IPS-15b (cell line): ENCODE results near the gene MMP19.

Experiments
- H3K27me3 ChIP-seq: one replicate; pipeline ENCODE4 v1.6.1; 2013; ENCODE audit warnings: low read length; ENCODE audit not compliant: control insufficient read depth, insufficient read depth
- H3K36me3 ChIP-seq: one replicate; pipeline ENCODE4 v1.6.1; 2013; ENCODE audit warnings: low read length; ENCODE audit not compliant: control insufficient read depth, insufficient read depth
- H3K4me1 ChIP-seq: one replicate; pipeline ENCODE4 v1.6.1; 2013; ENCODE audit warnings: mild to moderate bottlenecking, low read length; ENCODE audit not compliant: control insufficient read depth, insufficient read depth
- H3K4me3 ChIP-seq: one replicate; pipeline ENCODE4 v1.5.1; 2013; ENCODE audit warnings: low read depth, low read length
- H3K9ac ChIP-seq: one replicate; pipeline ENCODE4 v1.6.1; 2013; ENCODE audit warnings: low read depth, mild to moderate bottlenecking, low read length
- H3K9me3 ChIP-seq: one replicate; pipeline ENCODE4 v1.6.1; 2013; ENCODE audit warnings: mild to moderate bottlenecking, low read length; ENCODE audit not compliant: control insufficient read depth, insufficient read depth

MMP19 gene

DNA sequence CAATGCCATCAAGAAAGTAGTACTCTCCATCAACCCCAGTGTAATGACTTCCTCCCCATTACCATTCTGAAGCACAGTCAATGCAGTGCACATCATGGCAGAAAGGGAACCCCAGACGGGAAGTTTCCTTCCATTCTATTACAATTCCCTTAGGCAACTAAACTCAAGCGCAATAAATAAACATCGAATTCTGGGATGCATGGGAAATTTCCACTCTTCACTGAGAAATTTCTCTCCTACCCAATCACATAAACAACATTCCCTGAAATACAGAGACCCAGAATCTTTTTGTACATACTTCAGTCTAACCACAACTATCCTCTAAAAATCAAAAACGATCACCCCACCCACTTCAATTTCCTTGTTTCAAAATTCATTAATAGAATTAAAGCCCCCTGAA lies 45.2 kb downstream of the MMP19 start:
- Histone ChIP-seq H3K27me3 (no peaks in the 10 kb centered on the region), H3K36me3 (peaks cover 11% of the 10 kb centered on the region)

GRCh38 chr12:55797068-55797467 lies 45.7 kb downstream of the MMP19 start:
- Histone ChIP-seq H3K36me3 (peaks cover 11% of the 10 kb centered on the region), H3K4me1 (no peaks in the 10 kb centered on the region), H3K9me3 (no peaks in the 10 kb centered on the region), H3K9ac (no peak overlapping the region), H3K4me3 (no peak overlapping the region), H3K27me3 (no peaks in the 10 kb centered on the region)

More for the DNA sequence above, 45.2 kb downstream of the MMP19 start:
- Histone ChIP-seq H3K4me3 (no peak overlapping the region), H3K9me3 (no peaks in the 10 kb centered on the region), H3K4me1 (no peaks in the 10 kb centered on the region), H3K9ac (no peak overlapping the region)

- no peak overlapping the region for H3K9ac ChIP-seq
- peaks cover 11% of the 10 kb centered on the region for H3K36me3 ChIP-seq
- H3K27me3 ChIP-seq: no peaks in the 10 kb centered on the region
- H3K4me1 ChIP-seq: no peaks in the 10 kb centered on the region
- no peak overlapping the region for H3K4me3 ChIP-seq
- no peaks in the 10 kb centered on the region for H3K9me3 ChIP-seq
Observed at GRCh38 chr12:55795950-55796349, 46.8 kb downstream of the MMP19 start.

GRCh38 chr12:55789893-55790292 lies 52.8 kb downstream of the MMP19 start:
- H3K4me1 ChIP-seq: no peaks in the 10 kb centered on the region
- peaks cover 28% of the 10 kb centered on the region for H3K36me3 ChIP-seq
- H3K9ac ChIP-seq: no peak overlapping the region
- H3K4me3 ChIP-seq: no peak overlapping the region
- no peaks in the 10 kb centered on the region for H3K27me3 ChIP-seq
- H3K9me3 ChIP-seq: no peaks in the 10 kb centered on the region

DNA sequence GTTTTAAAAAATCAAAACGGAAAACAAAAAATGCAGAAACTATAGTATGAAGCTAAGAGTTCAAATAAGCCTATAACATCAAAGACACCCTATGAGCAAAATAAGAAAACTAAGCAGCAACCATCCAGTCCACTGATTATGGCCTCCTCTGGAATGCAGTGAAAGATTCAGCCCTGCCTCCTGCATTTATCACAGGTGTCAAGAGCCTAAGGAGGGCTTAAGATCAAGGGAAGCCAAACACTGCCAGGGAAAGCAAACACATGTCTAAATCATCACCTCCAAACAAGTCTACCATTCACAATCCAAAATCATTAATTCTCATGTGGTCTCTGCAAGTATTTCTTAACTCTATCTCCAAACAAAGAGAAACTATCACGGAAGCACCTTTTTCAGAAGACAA lies 53.6 kb downstream of the MMP19 start:
- no peaks in the 10 kb centered on the region for H3K27me3 ChIP-seq
- H3K4me1 ChIP-seq: no peaks in the 10 kb centered on the region
- H3K36me3 ChIP-seq: peaks cover 28% of the 10 kb centered on the region
- H3K4me3 ChIP-seq: no peak overlapping the region
- no peak overlapping the region for H3K9ac ChIP-seq
- H3K9me3 ChIP-seq: no peaks in the 10 kb centered on the region

DNA sequence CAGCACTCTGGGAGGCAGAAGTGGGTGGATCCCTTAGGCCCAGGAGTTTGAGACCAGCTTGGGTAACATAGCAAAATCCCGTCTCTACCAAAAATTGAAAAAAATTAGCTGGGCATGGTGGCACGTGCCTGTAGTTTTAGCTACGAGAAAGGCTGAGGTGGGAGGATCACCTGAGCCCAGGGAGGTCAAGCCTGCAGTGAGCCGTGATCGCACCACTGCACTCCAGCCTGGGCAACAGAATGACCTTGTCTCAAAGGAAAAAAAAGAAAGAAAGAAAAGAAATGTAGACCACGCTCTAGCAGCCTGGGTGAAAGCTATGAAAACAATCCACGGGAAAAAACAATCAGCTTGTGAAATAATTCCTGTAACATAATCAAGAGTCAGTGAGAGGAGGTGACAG lies 54.2 kb downstream of the MMP19 start:
- peaks cover 25% of the 10 kb centered on the region for H3K36me3 ChIP-seq
- no peak overlapping the region for H3K4me3 ChIP-seq
- H3K9me3 ChIP-seq: no peaks in the 10 kb centered on the region
- H3K9ac ChIP-seq: no peak overlapping the region
- no peaks in the 10 kb centered on the region for H3K4me1 ChIP-seq
- H3K27me3 ChIP-seq: no peaks in the 10 kb centered on the region
